HG03442 (cell line): Measurements from ENCODE around the gene EHD4.

Experiments used
- ATAC-seq: cut with Tn5 transposase; IDR thresholded peaks from one replicate; pipeline ENCODE4 v1.9.1; 2021; ENCODE audit warnings: mild to moderate bottlenecking, moderate library complexity; ENCODE audit not compliant: unreplicated experiment

The EHD4 gene

GRCh38 chr15:41847206-41847605, 125.2 kb downstream of the EHD4 start:
- ATAC-seq: no peak
